MM.1S (cell line): ENCODE data around the gene TGIF1.

Experiments
- CTCF ChIP-seq: fragments of 300-600 bp; sonication (generic); IDR thresholded peaks from 2 replicates; pipeline ENCODE4 v1.5.1; 2016; ENCODE audit warnings: antibody characterized with exemption, low read length, mixed read lengths
- EZH2 ChIP-seq: fragments of 300-600 bp; sonication (generic); optimal IDR thresholded peaks from 2 replicates; pipeline ENCODE3; 2017; ENCODE audit warnings: low read depth, mild to moderate bottlenecking, antibody characterized with exemption, low read length, mixed read lengths
- EZH2phosphoT487 ChIP-seq: fragments of 300-600 bp; sonication (generic); IDR thresholded peaks from 2 replicates; pipeline ENCODE4 v1.6.1; 2018; ENCODE audit warnings: antibody characterized with exemption, low read length

- TF ChIP-seq EZH2phosphoT487 (no peak), CTCF (no peak), EZH2 (no peak)
These were observed 11.7 kb downstream of the TGIF1 start for GRCh38 chr18:3461704-3462103.
